ENCODE results near the gene PJA2.

The PJA2 gene

DNA sequence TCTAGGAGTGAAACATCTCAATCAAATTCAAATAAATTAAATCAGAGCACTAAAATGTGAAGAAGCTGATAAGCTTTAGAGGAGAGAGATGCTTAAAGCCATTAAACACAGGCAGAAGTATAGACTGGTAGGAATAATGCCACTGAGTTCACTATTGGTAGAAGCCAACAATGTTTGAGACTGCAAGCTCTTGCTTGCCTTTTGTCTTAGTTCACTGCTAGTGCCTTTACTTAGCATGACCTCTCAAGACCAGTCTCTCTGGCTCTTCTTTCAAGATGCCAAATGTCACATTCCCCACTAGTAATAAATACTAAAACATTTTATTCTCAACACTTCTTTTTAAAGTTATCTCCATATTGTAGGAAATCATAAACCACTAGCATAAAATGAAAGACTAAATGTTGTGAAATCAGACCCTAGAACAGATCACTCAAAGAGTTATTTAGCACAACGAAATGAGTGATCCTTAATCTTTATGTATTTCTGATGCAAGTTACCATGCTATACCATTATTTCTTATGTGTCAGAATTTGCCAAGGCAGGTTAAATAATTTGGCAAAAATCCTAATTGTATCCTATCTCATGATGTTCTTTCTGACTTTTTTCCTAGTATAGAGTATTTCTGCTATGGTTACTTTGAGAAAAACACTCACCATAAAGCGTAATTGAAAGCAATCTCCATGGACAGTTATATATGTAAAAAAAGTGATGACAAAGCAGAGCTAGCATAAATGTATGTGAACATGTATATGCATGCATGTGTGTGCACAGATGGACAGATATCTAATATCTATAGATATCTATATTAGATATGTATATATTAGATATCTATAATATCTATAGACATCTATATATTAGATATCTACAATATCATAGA, 57.5 kb downstream of the PJA2 start:
- DNase-seq (ENCODE audit: low spot score): no peak
- no peak overlapping the region for H3K27ac ChIP-seq
- no peak overlapping the region for H3K4me3 ChIP-seq
- TF ChIP-seq, protein P1, sequence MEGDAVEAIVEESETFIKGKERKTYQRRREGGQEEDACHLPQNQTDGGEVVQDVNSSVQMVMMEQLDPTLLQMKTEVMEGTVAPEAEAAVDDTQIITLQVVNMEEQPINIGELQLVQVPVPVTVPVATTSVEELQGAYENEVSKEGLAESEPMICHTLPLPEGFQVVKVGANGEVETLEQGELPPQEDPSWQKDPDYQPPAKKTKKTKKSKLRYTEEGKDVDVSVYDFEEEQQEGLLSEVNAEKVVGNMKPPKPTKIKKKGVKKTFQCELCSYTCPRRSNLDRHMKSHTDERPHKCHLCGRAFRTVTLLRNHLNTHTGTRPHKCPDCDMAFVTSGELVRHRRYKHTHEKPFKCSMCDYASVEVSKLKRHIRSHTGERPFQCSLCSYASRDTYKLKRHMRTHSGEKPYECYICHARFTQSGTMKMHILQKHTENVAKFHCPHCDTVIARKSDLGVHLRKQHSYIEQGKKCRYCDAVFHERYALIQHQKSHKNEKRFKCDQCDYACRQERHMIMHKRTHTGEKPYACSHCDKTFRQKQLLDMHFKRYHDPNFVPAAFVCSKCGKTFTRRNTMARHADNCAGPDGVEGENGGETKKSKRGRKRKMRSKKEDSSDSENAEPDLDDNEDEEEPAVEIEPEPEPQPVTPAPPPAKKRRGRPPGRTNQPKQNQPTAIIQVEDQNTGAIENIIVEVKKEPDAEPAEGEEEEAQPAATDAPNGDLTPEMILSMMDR (IDR thresholded peaks at IDR 0.05): no peak

DNA sequence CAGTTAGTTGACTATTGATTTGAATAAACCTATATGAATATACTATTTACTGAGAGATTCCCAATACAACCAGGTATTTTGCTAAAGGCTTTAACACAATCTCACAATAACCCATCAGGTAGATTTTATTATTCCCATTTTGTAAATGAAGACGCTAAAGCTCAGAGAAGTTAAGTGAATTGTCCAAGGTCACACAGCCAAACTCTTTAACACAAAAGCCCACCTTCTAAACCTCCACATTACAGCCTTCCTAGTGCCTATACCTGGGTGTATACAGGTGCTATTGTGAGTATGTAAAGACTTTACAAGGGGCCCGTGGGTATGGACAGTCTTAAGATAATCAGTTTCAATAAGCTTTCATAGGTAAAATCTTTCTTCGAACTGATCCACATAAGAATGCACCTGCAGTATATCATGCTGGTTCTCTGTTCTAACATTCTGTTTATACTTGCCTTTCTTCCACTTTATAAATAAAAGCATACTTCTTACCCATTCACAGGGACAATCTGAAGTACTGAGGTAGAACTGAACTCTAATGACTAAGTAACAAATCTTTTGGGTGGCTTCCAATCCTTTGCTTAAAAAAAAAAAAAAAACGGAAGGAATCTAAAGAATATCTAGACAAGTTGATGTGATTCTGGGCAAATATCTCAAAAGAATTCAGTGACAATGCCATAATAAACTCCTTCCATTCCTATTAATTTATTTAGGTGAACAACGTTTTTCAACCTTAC, 59.1 kb downstream of the PJA2 start:
- H3K4me3 ChIP-seq: no peak overlapping the region
- H3K27ac ChIP-seq: no peak overlapping the region
- TF ChIP-seq, protein P1 (IDR thresholded peaks at IDR 0.05): no peak
- DNase-seq (ENCODE audit: low spot score): no peak

DNA sequence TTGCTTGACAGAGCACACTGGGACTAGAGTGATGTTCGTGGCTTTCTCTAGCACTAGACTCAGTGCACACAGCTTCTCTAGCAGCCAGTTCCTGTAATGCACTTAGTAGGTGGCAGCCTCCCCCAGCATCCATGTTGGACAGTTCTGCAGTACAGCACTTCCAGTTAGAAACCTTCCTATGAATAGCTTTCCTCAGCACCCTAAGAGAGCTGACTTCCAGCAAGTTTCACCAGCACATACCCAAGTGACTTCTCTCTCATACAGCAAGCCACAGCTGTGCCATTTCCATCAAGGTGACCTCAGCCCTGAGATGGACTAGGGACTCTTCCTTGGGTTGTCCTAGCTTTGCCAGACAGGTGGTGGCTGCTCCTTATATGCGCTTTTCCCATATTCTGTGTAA, 60.4 kb downstream of the PJA2 start:
- no peak overlapping the region for H3K27ac ChIP-seq
- H3K4me3 ChIP-seq: no peak overlapping the region
- no peak for DNase-seq (ENCODE audit: low spot score)
- TF ChIP-seq, protein P1 (IDR thresholded peaks at IDR 0.05): no peak

- DNase-seq (ENCODE audit: low spot score): no peak
- no peak overlapping the region for H3K27ac ChIP-seq
- no peak overlapping the region for H3K4me3 ChIP-seq
- TF ChIP-seq, protein P1 (IDR thresholded peaks at IDR 0.05): no peak
Observed at GRCh38 chr5:109347252-109347888, 62.4 kb downstream of the PJA2 start.

GRCh38 chr5:109345699-109346098, 64.1 kb downstream of the PJA2 start:
- DNase-seq (ENCODE audit: low spot score): no peak
- TF ChIP-seq, protein P1 (IDR thresholded peaks at IDR 0.05): no peak
- H3K27ac ChIP-seq: no peak overlapping the region

DNA sequence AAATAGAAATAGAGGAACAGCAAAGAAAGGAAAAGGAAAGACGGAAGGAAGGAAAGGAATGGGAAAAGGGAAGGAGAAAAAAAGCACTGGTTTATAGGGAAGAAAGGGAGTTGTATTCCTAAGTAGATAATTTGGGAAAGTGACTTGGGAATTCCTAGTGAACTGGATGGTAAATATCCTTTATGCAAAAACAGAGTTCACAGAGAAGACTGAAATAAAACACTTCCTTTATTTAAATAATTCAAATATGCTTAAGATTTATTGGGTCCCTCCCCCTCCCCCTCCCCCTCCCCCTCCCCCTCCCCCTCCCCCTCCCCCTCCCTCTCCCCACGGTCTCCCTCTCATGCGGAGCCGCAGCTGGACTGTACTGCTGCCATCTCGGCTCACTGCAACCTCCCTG, 69.4 kb downstream of the PJA2 start:
- DNase-seq (ENCODE audit: low spot score): no peak
- H3K4me3 ChIP-seq: no peak overlapping the region
- TF ChIP-seq, protein P1 (IDR thresholded peaks at IDR 0.05): no peak
- H3K27ac ChIP-seq: no peak overlapping the region

More at GRCh38 chr5:109345699-109346098, 64.1 kb downstream of the PJA2 start:
- H3K4me3 ChIP-seq: no peak overlapping the region
